Sigmoid colon (tissue), 4 donors: ENCODE measurements around the gene GNAI1.

Experiments
- CTCF ChIP-seq, 4 experiments: fragments of 450-650 bp in 3 of 4; fragments of 200-600 bp in 1 of 4; IDR thresholded peaks; one replicate each; pipeline ENCODE4 v1.5.1; 2016 to 2019; ENCODE audit warnings: antibody characterized with exemption in 4 of 4, mild to moderate bottlenecking in 3 of 4, moderate library complexity in 2 of 4
- POLR2A ChIP-seq, 2 donors: fragments of 450-650 bp; IDR thresholded peaks; one replicate each; pipeline ENCODE4 v1.6.1; 2016; ENCODE audit warnings: antibody characterized with exemption in 2 of 2, mild to moderate bottlenecking in 2 of 2, moderate library complexity in 2 of 2
- POLR2AphosphoS5 ChIP-seq, 4 donors: sonication (generic); formaldehyde crosslinking; IDR thresholded peaks; one replicate each; pipeline ENCODE4 v1.6.1; 2017; ENCODE audit warnings: antibody characterized with exemption in 4 of 4

GRCh38 chr7:80153446-80153845 lies 18.8 kb downstream of the GNAI1 start:
- no peak for TF ChIP-seq CTCF (IDR thresholded peaks at IDR 0.05)
- no peak for TF ChIP-seq POLR2A (IDR thresholded peaks at IDR 0.05)
- TF ChIP-seq POLR2AphosphoS5 (IDR thresholded peaks at IDR 0.05), result no peak
